ENCODE data around the gene SMARCC2.

GRCh38 chr12:56237552-56237951, 48.3 kb upstream of the SMARCC2 start:
- TF ChIP-seq, protein P1, sequence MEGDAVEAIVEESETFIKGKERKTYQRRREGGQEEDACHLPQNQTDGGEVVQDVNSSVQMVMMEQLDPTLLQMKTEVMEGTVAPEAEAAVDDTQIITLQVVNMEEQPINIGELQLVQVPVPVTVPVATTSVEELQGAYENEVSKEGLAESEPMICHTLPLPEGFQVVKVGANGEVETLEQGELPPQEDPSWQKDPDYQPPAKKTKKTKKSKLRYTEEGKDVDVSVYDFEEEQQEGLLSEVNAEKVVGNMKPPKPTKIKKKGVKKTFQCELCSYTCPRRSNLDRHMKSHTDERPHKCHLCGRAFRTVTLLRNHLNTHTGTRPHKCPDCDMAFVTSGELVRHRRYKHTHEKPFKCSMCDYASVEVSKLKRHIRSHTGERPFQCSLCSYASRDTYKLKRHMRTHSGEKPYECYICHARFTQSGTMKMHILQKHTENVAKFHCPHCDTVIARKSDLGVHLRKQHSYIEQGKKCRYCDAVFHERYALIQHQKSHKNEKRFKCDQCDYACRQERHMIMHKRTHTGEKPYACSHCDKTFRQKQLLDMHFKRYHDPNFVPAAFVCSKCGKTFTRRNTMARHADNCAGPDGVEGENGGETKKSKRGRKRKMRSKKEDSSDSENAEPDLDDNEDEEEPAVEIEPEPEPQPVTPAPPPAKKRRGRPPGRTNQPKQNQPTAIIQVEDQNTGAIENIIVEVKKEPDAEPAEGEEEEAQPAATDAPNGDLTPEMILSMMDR (IDR thresholded peaks at IDR 0.05): no peak
- TF ChIP-seq EP300 (IDR thresholded peaks at IDR 0.05) (no peak), POLR2A (IDR thresholded peaks at IDR 0.05) (no peak)
